GM12873 (cell line): ENCODE data around the gene ASPSCR1.

ENCODE experiments used
- CTCF ChIP-seq: IDR thresholded peaks from 2 replicates; pipeline ENCODE4 v1.5.1; 2012; ENCODE audit warnings: low read depth, mild to moderate bottlenecking, moderate library complexity, low read length, control low read depth; ENCODE audit not compliant: insufficient read depth; ENCODE audit errors: missing control alignments

The ASPSCR1 gene

DNA sequence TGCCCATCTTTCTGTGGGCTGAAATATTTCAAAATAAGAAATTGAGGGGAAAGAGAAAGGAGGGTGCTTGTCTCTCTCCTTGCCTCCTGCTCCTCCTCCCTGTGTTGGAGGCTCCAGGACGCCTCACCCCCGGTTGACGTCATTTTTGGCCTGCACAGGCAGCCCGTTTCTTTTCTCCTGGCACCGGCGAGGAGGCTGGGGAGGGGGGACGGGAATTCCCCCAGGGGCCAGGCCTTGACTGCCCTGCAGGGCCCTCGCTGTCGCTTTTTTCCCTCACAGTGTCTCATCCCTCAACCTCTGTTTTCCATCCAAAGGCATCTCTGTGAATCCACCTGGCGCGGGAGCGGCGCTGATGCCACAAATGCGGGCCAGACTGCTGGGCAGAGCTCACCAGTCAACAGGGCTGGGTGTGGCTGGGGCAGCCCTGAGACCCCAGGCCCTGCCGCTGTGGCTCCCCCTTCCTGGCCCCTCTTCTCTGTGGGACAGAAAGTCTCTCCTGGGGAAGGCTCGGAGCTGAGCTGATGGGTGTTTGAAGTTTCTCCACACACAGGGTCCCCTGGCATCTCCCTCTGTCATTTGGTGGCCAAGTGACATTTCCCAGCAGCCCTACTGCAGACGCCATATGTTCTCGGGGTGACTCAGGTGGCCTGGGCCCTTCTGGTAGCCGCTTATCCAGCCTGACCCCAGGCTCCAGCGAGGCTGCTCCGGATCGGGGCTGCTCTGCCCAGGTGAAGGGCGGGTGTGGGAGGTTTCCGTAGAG is 29.2 kb downstream of the ASPSCR1 start:
- TF ChIP-seq CTCF, result no peak

DNA sequence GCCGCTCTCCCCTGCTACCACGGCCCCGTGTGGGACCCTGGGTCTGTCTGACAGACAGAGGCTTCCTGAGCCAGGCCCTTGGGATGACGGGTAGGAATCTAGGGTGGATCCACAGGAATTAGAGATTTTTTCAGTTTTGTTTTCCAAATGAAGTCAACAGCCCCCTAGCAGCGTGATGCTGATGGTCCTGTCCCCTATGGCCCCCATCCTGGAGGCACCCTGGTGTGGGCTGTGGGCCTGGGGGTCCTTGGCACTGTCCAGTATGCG is 29.7 kb downstream of the ASPSCR1 start:
- no peak for TF ChIP-seq CTCF

GRCh38 chr17:82007495-82008257 is 30.2 kb downstream of the ASPSCR1 start:
- no peak for TF ChIP-seq CTCF

DNA sequence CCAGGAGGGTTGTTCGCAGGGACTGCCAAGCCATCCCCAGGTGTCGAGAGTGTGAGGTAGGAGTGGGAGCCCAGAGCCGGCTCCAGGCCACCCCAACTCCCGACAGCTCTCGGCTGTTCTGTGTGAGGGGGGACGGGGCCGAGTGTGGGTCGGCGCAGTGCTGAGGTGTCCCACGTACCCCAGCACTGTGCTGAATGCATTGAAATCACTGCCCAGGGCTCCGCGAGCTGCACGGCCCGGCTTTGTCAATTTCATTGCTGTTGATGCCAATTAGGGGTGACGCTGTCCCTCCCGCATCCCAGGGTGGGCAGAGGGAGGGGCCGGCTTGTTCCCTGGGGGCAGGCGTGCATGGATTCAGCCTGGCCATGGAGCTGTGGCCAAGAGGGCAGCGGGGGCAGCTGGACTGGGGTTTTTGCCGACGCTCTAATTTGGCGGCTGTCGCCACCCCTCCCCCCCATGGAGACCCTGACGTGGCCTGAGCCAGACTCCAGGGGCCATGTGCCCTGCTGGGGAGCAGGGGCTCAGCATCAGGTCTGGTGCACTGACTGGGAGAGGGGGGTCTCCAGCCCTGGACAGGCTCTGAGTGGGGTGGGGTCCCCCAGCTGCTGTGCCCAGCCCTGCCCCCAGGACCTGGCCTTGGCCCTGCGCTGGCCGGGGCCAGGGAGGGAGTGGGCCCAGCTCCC is 31.0 kb downstream of the ASPSCR1 start:
- no peak for TF ChIP-seq CTCF

GRCh38 chr17:82008941-82009405 is 31.5 kb downstream of the ASPSCR1 start:
- TF ChIP-seq CTCF, result no peak

DNA sequence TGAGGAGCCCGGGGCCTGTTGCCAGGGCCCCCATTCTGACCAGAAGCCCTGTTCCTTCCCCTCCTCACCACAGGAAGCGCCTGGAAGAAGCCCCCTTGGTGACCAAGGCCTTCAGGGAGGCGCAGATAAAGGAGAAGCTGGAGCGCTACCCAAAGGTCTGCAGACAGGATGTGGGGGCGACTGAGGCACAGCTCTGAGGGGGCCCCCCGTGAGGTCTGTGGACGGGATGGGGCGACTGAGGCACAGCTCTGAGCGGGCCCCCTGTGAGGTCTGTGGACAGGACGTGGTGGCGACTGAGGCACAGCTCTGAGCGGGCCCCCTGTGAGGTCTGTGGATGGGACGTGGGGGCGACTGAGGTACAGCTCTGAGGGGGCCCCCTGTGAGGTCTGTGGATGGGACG is 32.0 kb downstream of the ASPSCR1 start:
- no peak for TF ChIP-seq CTCF
